Right atrium auricular region (tissue), 2 donors: ENCODE data around the gene LAD1. TPM values are rescaled to one million over a fixed set of nuclear protein-coding genes. Genes with fewer than 3 reads are reported as not detected.
A peak's percentile ranks its signal among the peaks of the same experiment; 100 is the strongest.

Source experiments
- DNase-seq: peaks from one replicate; pipeline ENCODE4 v3.0.0-alpha.2; 2019; ENCODE audit warnings: low spot score
- H3K27ac ChIP-seq, 2 donors: fragments of 200-600 bp; sonication (generic); 1 replicate in 1 of 2; 2 replicates in 1 of 2; pipeline ENCODE4 v1.5.1; 2016 to 2019
- H3K27me3 ChIP-seq, 2 donors: fragments of 200-600 bp; sonication (generic); one replicate each; pipeline versions ENCODE4 v1.5.1 to v1.6.0; 2017 to 2019
- H3K36me3 ChIP-seq: fragments of 200-600 bp; sonication (generic); one replicate; pipeline ENCODE4 v1.5.1; 2016
- H3K4me1 ChIP-seq, 2 donors: fragments of 200-600 bp; sonication (generic); one replicate each; pipeline versions ENCODE4 v1.5.1 to v1.6.0; 2017 to 2019
- H3K4me3 ChIP-seq, 2 donors: fragments of 200-600 bp; sonication (generic); 1 replicate in 1 of 2; 2 replicates in 1 of 2; pipeline ENCODE4 v1.5.1; 2017 to 2019; ENCODE audit warnings: mild to moderate bottlenecking in 1 of 2, moderate library complexity in 1 of 2
- H3K9me3 ChIP-seq, 2 donors: fragments of 200-600 bp; sonication (generic); one replicate each; pipeline ENCODE4 v1.5.1; 2019
- total RNA-seq, 2 donors: library from RNA; depleted of rRNA; stranded (reverse); fragments of >200 nt; gene quantifications; one replicate each; pipeline ENCODE4 v1.1.0, GENCODE V29; 2016
- TF ChIP-seq, protein P1 (sequence below), 2 donors: fragments of 200-600 bp; sonication (generic); IDR thresholded peaks; one replicate each; pipeline ENCODE4 v1.5.1; 2019; ENCODE audit warnings: antibody characterized with exemption in 2 of 2

Gene LAD1
- total RNA-seq, 2 donors from 2014 or later = 1.4 to 8.8 TPM

DNA sequence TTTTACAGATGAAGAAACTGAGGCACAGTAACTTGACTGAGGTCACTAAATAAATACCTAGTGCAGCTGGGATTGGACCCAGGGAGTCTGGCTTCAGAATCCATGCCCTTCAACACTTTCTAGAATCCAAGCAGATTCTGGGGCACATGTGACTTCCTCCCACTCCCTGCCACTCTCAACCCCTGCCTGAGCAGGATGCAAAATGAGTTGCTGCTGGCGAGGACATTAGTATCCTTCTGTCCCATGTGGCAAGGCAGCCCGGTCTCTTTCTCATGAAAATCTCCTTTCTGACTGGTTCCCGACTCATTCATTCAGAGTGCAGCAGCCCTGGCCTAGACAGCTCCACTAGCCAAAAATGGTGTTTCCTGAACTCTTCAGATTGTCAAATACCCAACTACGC is 50.0 kb downstream of the LAD1 start:
- Histone ChIP-seq H3K36me3 (no peaks in the 10 kb centered on the region), H3K4me1 (peaks cover 0 to 22% of the 10 kb centered on the region in 2 donors), H3K9me3 (no peaks in the 10 kb centered on the region), H3K27me3 (no peaks in the 10 kb centered on the region), H3K4me3 (no peak overlapping the region), H3K27ac (no peak overlapping the region)
- DNase-seq = no peak
- TF ChIP-seq, protein P1, sequence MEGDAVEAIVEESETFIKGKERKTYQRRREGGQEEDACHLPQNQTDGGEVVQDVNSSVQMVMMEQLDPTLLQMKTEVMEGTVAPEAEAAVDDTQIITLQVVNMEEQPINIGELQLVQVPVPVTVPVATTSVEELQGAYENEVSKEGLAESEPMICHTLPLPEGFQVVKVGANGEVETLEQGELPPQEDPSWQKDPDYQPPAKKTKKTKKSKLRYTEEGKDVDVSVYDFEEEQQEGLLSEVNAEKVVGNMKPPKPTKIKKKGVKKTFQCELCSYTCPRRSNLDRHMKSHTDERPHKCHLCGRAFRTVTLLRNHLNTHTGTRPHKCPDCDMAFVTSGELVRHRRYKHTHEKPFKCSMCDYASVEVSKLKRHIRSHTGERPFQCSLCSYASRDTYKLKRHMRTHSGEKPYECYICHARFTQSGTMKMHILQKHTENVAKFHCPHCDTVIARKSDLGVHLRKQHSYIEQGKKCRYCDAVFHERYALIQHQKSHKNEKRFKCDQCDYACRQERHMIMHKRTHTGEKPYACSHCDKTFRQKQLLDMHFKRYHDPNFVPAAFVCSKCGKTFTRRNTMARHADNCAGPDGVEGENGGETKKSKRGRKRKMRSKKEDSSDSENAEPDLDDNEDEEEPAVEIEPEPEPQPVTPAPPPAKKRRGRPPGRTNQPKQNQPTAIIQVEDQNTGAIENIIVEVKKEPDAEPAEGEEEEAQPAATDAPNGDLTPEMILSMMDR (IDR thresholded peaks at IDR 0.05) = no peak

DNA sequence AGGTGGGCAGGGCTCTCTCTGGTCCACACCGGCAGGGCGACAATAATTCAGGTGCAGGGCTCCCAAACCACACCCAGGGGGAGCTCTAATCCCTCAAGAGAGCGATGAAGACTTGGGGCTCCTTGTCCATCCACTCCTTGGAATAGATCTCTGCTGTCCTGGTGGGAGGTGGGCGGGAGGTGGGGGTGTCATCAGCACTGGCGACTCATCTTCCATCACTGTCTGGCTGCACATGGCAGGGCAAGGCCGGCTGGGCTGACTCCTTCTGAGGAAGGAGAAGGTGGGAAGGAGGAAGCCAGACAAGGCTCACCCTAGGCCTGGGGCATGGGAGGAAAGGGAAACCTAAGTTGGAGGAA is 50.9 kb downstream of the LAD1 start:
- H3K27me3 ChIP-seq = no peaks in the 10 kb centered on the region
- H3K36me3 ChIP-seq = no peaks in the 10 kb centered on the region
- no peak for DNase-seq
- TF ChIP-seq, protein P1 (IDR thresholded peaks at IDR 0.05) = peak; percentile 59 to 70
- H3K27ac ChIP-seq = no peak overlapping the region
- H3K4me1 ChIP-seq = peaks cover 0 to 22% of the 10 kb centered on the region in 2 donors
- H3K4me3 ChIP-seq = no peak overlapping the region
- no peaks in the 10 kb centered on the region for H3K9me3 ChIP-seq

DNA sequence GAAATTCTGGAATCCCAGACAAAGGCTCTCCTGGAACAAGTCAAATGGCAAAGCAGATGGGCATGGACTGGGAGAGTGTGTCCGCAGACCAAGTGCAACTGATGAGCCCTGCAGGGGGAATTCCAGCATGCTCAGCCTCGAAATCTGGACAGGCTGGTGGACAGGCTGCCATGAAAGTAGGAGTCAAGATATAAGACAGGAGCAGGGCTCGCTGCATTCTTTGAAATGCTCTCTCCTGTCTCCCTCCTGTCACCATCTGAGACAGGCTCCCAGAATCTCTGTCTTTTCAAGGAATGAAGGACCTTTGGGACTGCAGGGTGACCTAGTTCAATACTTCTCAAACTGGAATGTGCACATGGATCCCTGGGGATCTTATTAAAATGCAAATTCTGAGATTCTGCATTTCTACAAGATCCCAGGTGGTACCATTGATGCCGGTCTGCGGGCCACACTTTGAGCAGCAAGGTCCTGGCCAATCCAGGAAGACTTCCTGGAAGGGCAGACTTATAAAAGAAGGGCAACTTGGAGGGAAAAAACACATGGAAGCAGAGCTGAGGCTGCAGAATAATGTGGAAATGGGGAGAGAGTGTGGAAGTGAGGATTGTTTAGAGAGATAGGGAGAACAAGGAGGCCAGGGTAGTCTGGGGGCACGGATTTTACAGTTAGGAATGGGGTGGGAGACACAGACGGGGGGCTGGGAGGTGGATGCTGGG is 51.5 kb downstream of the LAD1 start:
- TF ChIP-seq, protein P1 (IDR thresholded peaks at IDR 0.05) = no peak
- peaks cover 0 to 22% of the 10 kb centered on the region in 2 donors for H3K4me1 ChIP-seq
- H3K36me3 ChIP-seq = no peaks in the 10 kb centered on the region
- no peaks in the 10 kb centered on the region for H3K9me3 ChIP-seq
- no peaks in the 10 kb centered on the region for H3K27me3 ChIP-seq
- H3K4me3 ChIP-seq = no peak overlapping the region
- H3K27ac ChIP-seq = no peak overlapping the region
- DNase-seq = no peak

DNA sequence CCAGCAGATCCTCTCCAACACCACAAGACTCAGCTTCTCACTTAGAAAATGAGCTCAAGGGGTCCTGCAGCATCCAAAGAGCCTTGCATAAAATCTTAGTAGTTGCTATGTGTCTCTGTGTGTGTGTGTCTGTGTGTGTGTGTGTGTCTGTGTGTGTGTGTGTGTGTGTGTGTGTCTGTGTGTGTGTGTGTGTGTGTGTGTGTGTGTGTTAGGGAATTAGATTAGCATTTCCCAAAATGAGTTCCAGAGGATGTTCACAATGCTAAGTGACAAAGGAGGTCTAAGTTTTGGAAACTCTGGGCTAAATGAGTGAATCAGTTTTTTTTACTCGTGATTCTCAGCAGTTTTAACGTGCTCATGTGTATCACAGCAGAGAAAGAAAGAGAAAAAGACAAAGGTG is 52.1 kb downstream of the LAD1 start:
- peaks cover 0 to 22% of the 10 kb centered on the region in 2 donors for H3K4me1 ChIP-seq
- no peaks in the 10 kb centered on the region for H3K27me3 ChIP-seq
- DNase-seq = no peak
- no peaks in the 10 kb centered on the region for H3K36me3 ChIP-seq
- H3K27ac ChIP-seq = no peak overlapping the region
- H3K4me3 ChIP-seq = no peak overlapping the region
- no peaks in the 10 kb centered on the region for H3K9me3 ChIP-seq
- TF ChIP-seq, protein P1 (IDR thresholded peaks at IDR 0.05) = peak in 1 of 2 donors; percentile 8

DNA sequence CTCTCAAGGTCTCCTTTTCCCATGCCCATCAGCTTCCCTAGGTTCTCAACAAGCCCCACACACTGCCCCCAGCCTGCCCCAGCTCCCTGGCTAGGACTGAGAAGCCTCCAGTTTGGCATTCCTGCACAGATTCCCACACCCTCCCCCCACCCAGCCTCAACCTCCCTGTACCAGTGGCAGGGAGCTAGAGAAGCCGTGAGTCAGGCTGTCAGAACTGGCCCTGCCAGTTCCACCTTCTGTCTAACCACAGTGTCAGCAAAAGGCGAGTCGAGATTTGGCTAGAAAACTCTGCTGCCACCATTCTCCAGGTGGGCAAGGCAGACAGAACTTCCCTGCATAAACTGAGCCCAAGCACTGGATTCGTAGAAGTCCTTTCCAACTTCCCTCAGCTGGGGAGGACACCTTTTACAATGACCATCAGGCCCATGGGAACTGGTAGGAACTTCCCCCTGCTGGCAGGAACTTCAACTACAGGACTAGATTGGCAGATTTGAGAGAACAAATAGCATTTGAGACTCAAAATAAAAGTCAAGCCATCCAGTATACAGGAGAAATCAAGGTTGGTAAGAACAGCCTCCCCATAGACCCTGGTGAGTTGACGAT is 52.7 kb downstream of the LAD1 start:
- H3K9me3 ChIP-seq = no peaks in the 10 kb centered on the region
- H3K27me3 ChIP-seq = no peaks in the 10 kb centered on the region
- H3K27ac ChIP-seq = no peak overlapping the region
- no peak for DNase-seq
- H3K36me3 ChIP-seq = no peaks in the 10 kb centered on the region
- H3K4me3 ChIP-seq = no peak overlapping the region
- H3K4me1 ChIP-seq = peaks cover 0 to 22% of the 10 kb centered on the region in 2 donors
- TF ChIP-seq, protein P1 (IDR thresholded peaks at IDR 0.05) = peak; percentile 45 to 70

DNA sequence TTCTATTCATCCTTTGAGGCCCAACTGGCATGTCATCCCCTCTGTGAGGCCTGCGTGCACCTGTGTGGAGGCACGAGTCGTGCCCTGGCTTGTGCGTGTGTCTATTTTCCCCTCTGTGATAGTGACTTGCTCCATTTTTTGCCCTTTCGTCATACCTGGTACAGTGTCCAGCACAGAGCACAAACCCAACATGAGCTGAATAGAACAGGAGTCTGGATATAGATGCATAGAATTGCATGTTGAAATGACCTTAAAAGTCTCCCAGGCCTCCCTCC is 54.1 kb downstream of the LAD1 start:
- H3K4me3 ChIP-seq = no peak overlapping the region
- no peak for DNase-seq
- H3K4me1 ChIP-seq = peaks cover 0 to 22% of the 10 kb centered on the region in 2 donors
- no peak overlapping the region for H3K27ac ChIP-seq
- no peaks in the 10 kb centered on the region for H3K9me3 ChIP-seq
- TF ChIP-seq, protein P1 (IDR thresholded peaks at IDR 0.05) = no peak
- H3K36me3 ChIP-seq = no peaks in the 10 kb centered on the region
- no peaks in the 10 kb centered on the region for H3K27me3 ChIP-seq
